ENCODE data around the gene GFER. TPM values are rescaled to one million over a fixed set of nuclear protein-coding genes. Genes with fewer than 3 reads are reported as not detected.
A peak's percentile ranks its signal among the peaks of the same experiment; 100 is the strongest.

The GFER gene
- total and polyA plus RNA-seq, 9 of the 15 experiments (the other 6 are each of a cell fraction or from before 2014, with no cell fraction given): 4.3 to 53.7 (median 19.8) TPM

DNA sequence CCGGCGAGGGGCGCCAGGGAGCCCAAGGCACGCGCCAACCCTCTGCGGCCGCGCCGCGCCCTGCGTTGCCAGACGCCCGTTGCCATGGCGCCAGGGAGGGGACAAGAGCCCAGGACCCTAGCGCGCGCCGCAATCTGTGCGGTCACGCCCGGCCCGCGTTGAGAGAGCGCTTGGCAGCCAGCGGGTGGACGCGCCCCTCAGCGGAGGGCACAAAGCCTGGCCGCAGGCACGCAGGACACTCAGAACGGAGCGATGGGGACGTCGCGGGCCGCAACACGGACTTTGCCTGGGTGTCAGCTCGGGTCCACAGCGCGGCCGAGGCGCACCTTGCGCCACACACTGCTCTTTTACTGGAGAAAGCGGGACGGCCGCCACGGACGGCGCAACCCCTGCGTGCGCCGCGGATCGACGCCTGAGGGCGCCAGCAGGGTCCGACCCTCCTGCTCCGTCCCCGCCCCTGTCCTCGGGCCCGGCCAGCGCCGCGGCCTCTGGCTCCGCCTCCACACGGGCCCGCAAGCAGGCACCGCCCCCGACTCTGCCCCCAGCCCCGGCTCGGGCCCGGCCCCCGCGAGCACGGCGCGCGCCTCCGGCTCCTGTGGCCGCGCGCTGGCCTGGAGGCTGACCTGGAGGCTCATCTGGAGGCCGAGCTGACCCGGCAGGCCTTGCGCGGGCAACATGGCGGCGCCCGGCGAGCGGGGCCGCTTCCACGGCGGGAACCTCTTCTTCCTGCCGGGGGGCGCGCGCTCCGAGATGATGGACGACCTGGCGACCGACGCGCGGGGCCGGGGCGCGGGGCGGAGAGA, at the start of gene GFER (continued):
- TF ChIP-seq, protein P1, sequence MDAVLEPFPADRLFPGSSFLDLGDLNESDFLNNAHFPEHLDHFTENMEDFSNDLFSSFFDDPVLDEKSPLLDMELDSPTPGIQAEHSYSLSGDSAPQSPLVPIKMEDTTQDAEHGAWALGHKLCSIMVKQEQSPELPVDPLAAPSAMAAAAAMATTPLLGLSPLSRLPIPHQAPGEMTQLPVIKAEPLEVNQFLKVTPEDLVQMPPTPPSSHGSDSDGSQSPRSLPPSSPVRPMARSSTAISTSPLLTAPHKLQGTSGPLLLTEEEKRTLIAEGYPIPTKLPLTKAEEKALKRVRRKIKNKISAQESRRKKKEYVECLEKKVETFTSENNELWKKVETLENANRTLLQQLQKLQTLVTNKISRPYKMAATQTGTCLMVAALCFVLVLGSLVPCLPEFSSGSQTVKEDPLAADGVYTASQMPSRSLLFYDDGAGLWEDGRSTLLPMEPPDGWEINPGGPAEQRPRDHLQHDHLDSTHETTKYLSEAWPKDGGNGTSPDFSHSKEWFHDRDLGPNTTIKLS (IDR thresholded peaks at IDR 0.05; ENCODE audit: borderline replicate concordance, low read depth): no peak
- TF ChIP-seq TRIM28 (IDR thresholded peaks at IDR 0.05): no peak; the same call in 1 of the 2 replicates
- TF ChIP-seq CBFB (CRISPR knock-in tag; IDR thresholded peaks at IDR 0.05): peak; percentile 93
- TF ChIP-seq, protein P2, sequence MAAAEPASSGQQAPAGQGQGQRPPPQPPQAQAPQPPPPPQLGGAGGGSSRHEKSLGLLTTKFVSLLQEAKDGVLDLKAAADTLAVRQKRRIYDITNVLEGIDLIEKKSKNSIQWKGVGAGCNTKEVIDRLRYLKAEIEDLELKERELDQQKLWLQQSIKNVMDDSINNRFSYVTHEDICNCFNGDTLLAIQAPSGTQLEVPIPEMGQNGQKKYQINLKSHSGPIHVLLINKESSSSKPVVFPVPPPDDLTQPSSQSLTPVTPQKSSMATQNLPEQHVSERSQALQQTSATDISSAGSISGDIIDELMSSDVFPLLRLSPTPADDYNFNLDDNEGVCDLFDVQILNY (CRISPR knock-in tag; IDR thresholded peaks at IDR 0.05): no peak; the same call in 1 of the 2 replicates
- TF ChIP-seq, protein P3, sequence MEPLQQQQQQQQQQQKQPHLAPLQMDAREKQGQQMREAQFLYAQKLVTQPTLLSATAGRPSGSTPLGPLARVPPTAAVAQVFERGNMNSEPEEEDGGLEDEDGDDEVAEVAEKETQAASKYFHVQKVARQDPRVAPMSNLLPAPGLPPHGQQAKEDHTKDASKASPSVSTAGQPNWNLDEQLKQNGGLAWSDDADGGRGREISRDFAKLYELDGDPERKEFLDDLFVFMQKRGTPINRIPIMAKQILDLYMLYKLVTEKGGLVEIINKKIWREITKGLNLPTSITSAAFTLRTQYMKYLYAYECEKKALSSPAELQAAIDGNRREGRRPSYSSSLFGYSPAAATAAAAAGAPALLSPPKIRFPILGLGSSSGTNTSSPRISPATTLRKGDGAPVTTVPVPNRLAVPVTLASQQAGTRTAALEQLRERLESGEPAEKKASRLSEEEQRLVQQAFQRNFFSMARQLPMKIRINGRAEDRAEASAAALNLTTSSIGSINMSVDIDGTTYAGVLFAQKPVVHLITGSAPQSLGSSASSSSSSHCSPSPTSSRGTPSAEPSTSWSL (CRISPR knock-in tag; IDR thresholded peaks at IDR 0.05; ENCODE audit: borderline replicate concordance): no peak; the same call in 1 of the 2 replicates
- TF ChIP-seq, protein P4, sequence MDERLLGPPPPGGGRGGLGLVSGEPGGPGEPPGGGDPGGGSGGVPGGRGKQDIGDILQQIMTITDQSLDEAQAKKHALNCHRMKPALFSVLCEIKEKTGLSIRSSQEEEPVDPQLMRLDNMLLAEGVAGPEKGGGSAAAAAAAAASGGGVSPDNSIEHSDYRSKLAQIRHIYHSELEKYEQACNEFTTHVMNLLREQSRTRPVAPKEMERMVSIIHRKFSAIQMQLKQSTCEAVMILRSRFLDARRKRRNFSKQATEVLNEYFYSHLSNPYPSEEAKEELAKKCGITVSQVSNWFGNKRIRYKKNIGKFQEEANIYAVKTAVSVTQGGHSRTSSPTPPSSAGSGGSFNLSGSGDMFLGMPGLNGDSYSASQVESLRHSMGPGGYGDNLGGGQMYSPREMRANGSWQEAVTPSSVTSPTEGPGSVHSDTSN (CRISPR knock-in tag; IDR thresholded peaks at IDR 0.05; ENCODE audit: low read depth): no peak
- TF ChIP-seq, protein P4 (tag; conservative IDR thresholded peaks at IDR 0.05; ENCODE audit: low read depth): no peak
- TF ChIP-seq, protein P5, sequence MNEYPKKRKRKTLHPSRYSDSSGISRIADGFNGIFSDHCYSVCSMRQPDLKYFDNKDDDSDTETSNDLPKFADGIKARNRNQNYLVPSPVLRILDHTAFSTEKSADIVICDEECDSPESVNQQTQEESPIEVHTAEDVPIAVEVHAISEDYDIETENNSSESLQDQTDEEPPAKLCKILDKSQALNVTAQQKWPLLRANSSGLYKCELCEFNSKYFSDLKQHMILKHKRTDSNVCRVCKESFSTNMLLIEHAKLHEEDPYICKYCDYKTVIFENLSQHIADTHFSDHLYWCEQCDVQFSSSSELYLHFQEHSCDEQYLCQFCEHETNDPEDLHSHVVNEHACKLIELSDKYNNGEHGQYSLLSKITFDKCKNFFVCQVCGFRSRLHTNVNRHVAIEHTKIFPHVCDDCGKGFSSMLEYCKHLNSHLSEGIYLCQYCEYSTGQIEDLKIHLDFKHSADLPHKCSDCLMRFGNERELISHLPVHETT (CRISPR knock-in tag; conservative IDR thresholded peaks at IDR 0.05 in 1 of 2, IDR thresholded peaks at IDR 0.05 in 1 of 2): peak in 1 of 2 experiments; percentile 95; a peak in 2 of 4 replicates
- TF ChIP-seq KAT2B (IDR thresholded peaks at IDR 0.05; ENCODE audit: low read depth, low read length): no peak
- TF ChIP-seq ZNF444 (CRISPR knock-in tag; IDR thresholded peaks at IDR 0.05): no peak
- peak in 1 of 2 experiments; percentile 82; a peak in 2 of 4 replicates for TF ChIP-seq HDAC1 (IDR thresholded peaks at IDR 0.05)
- TF ChIP-seq ZNF431 (CRISPR knock-in tag; IDR thresholded peaks at IDR 0.05): no peak
- no peak; the same call in 1 of the 2 replicates for TF ChIP-seq NCOR1 (IDR thresholded peaks at IDR 0.05)
- peak; percentile 93 for TF ChIP-seq ZNF589 (CRISPR knock-in tag; IDR thresholded peaks at IDR 0.05; ENCODE audit: low read depth)
- no peak for TF ChIP-seq NBN (IDR thresholded peaks at IDR 0.05; ENCODE audit: low read depth)
- no peak for TF ChIP-seq ZSCAN32 (CRISPR knock-in tag; IDR thresholded peaks at IDR 0.05)
- TF ChIP-seq NFE2L1 (tag; IDR thresholded peaks at IDR 0.05; ENCODE audit: borderline replicate concordance, low read depth): no peak
- peak; percentile 99 for TF ChIP-seq CTBP1 (IDR thresholded peaks at IDR 0.05; ENCODE audit: borderline replicate concordance)
